Choroid plexus epithelial cell (primary cell): ENCODE measurements around the gene PON3.

ENCODE experiments used
- DNase-seq: peaks from one replicate; pipeline ENCODE4 v3.0.0-alpha.2; 2010; ENCODE audit warnings: low read depth
- H3K4me3 ChIP-seq: 2 replicates; pipeline ENCODE4 v1.5.1; 2011; ENCODE audit warnings: low read depth, mild to moderate bottlenecking, control low read depth, low read length, moderate library complexity
- CTCF ChIP-seq: conservative IDR thresholded peaks from 2 replicates; pipeline ENCODE4 v1.5.1; 2011; ENCODE audit warnings: low read depth, mild to moderate bottlenecking, control low read depth, inconsistent platforms, low read length, moderate library complexity

Gene PON3

GRCh38 chr7:95396136-95397032 is at the start of gene PON3:
Gene PON3 (minus strand): TSS chr7:95396375. CDS start chr7:95396350, 25 bp downstream.
- peak within 1 kb of the TSS; percentile 44 for H3K4me3 ChIP-seq
- DNase-seq: no peak
- TF ChIP-seq CTCF: peak; percentile 37

GRCh38 chr7:95444796-95445195 is 48.6 kb upstream of the PON3 start:
- DNase-seq: no peak
- TF ChIP-seq CTCF: no peak
- no peak overlapping the region for H3K4me3 ChIP-seq

- no peak overlapping the region for H3K4me3 ChIP-seq
- TF ChIP-seq CTCF: no peak
- DNase-seq: no peak
These were observed 45.1 kb upstream of the PON3 start for GRCh38 chr7:95441042-95441823.

- TF ChIP-seq CTCF: no peak
- no peak overlapping the region for H3K4me3 ChIP-seq
- DNase-seq: no peak
These were observed 44.3 kb upstream of the PON3 start for GRCh38 chr7:95440394-95441038.

- TF ChIP-seq CTCF: no peak
- no peak overlapping the region for H3K4me3 ChIP-seq
- no peak for DNase-seq
These were observed 40.2 kb upstream of the PON3 start for GRCh38 chr7:95436407-95436806.

GRCh38 chr7:95435422-95435780 is 39.2 kb upstream of the PON3 start:
- TF ChIP-seq CTCF: no peak
- DNase-seq: no peak
- peak overlapping the region; percentile 79 for H3K4me3 ChIP-seq
